Endothelial cell of umbilical vein (primary cell): ENCODE measurements around the gene CPT1A. TPM values are rescaled to one million over a fixed set of nuclear protein-coding genes. Genes with fewer than 3 reads are reported as not detected.

ENCODE experiments used
- BruUV-seq: library from RNA; stranded (reverse); fragments of 400-500 nt; replicated peaks from 2 replicates; lab custom pipeline; 2021; lab: Mats Ljungman, UMichigan
- CTCF ChIA-PET: fragments of 300-600, 350-600 bp; sonication (Branson Sonifier 250); formaldehyde crosslinking; loops from one replicate; lab custom pipeline; 2021; ENCODE audit warnings: antibody characterized with exemption, inconsistent platforms; lab: Charles Lee
- POLR2A ChIA-PET: fragments of 300-600, 350-600 bp; sonication (Branson Sonifier 250); formaldehyde crosslinking; loops from one replicate; lab custom pipeline; 2021; ENCODE audit warnings: antibody characterized with exemption, inconsistent platforms; lab: Charles Lee
- DNase-seq: peaks from one replicate; pipeline ENCODE4 v3.0.0-alpha.2; 2011; ENCODE audit warnings: low read depth, low spot score
- FAIRE-seq: peaks from 2 replicates; lab custom pipeline; 2011; peaks lifted over from hg19 to GRCh38; lab: Jason Lieb, UNC
- H2AFZ ChIP-seq: 2 replicates; pipeline ENCODE4 v1.6.0; 2012; ENCODE audit warnings: low read depth, low read length, control low read depth, inconsistent platforms
- H3K27ac ChIP-seq: 2 replicates; pipeline ENCODE4 v1.5.1; 2011; ENCODE audit warnings: low read depth, mild to moderate bottlenecking, control low read depth, low read length, moderate library complexity; ENCODE audit not compliant: insufficient read depth
- H3K27me3 ChIP-seq, 2 experiments: 2 replicates each; pipeline versions ENCODE4 v1.6.0 to v1.6.1; 2011; ENCODE audit warnings: low read length in 2 of 2, mixed read lengths in 1 of 2; ENCODE audit not compliant: control insufficient read depth in 2 of 2, insufficient read depth in 2 of 2
- H3K36me3 ChIP-seq, 2 experiments: 2 replicates in 1 of 2; 3 replicates in 1 of 2; pipeline ENCODE4 v1.5.1; 2011; ENCODE audit warnings: low read length in 2 of 2, mild to moderate bottlenecking in 1 of 2, moderate library complexity in 1 of 2; ENCODE audit not compliant: control insufficient read depth in 2 of 2, insufficient read depth in 2 of 2; ENCODE audit errors: extremely low read depth in 1 of 2
- H3K4me1 ChIP-seq: 3 replicates; pipeline ENCODE4 v1.5.1; 2011; ENCODE audit warnings: mild to moderate bottlenecking, low read length; ENCODE audit not compliant: control insufficient read depth, insufficient read depth; ENCODE audit errors: extremely low read depth
- H3K4me2 ChIP-seq: 2 replicates; pipeline ENCODE4 v1.6.1; 2011; ENCODE audit warnings: low read length, control low read depth, mixed read lengths; ENCODE audit not compliant: insufficient read depth
- H3K4me3 ChIP-seq, 3 experiments: fragments of 200-600 bp in 1 of 3; sonication (generic), shearing (Covaris generic) in 1 of 3; replicated peaks in 1 of 3; 2 replicates each; pipeline ENCODE4 v1.5.1; 2011 to 2016; ENCODE audit warnings: control low read depth in 3 of 3, low read length in 3 of 3, mild to moderate bottlenecking in 2 of 3, inconsistent platforms in 1 of 3, low read depth in 1 of 3, moderate library complexity in 1 of 3; ENCODE audit not compliant: insufficient read depth in 1 of 3
- H3K79me2 ChIP-seq: 2 replicates; pipeline ENCODE4 v1.6.0; 2012; ENCODE audit warnings: low read length, inconsistent platforms; ENCODE audit not compliant: control insufficient read depth, insufficient read depth
- H3K9ac ChIP-seq: replicated peaks from 2 replicates; pipeline ENCODE3; 2011; ENCODE audit warnings: low read length, control low read depth; ENCODE audit not compliant: insufficient read depth; ENCODE audit errors: extremely low read depth
- H3K9me1 ChIP-seq: replicated peaks from 3 replicates; pipeline ENCODE4 v1.6.0; 2011; ENCODE audit warnings: mild to moderate bottlenecking, low read length; ENCODE audit not compliant: control insufficient read depth, insufficient read depth; ENCODE audit errors: extremely low read depth
- H3K9me3 ChIP-seq: replicated peaks from 2 replicates; pipeline ENCODE4 v1.5.1; 2012; ENCODE audit warnings: low read length, inconsistent platforms; ENCODE audit not compliant: control insufficient read depth, insufficient read depth
- H4K20me1 ChIP-seq: replicated peaks from 2 replicates; pipeline ENCODE3; 2011; ENCODE audit warnings: mild to moderate bottlenecking, low read length; ENCODE audit not compliant: control insufficient read depth, insufficient read depth; ENCODE audit errors: extremely low read depth
- FOS ChIP-seq: IDR thresholded peaks from 2 replicates; pipeline ENCODE4 v1.6.1; 2011; ENCODE audit warnings: mild to moderate bottlenecking, low read length, moderate library complexity, borderline replicate concordance; ENCODE audit not compliant: insufficient read depth
- JUN ChIP-seq: IDR thresholded peaks from 2 replicates; pipeline ENCODE4 v1.6.1; 2011; ENCODE audit warnings: borderline replicate concordance, low read depth; ENCODE audit not compliant: insufficient read length, insufficient read depth
- dilution Hi-C: fragments of 300-500 bp; cut with MboI; formaldehyde crosslinking; loops from one replicate; pipeline ENCODE4 v1.15.0; 2019; ENCODE audit warnings: low sequenced_read_pairs; ENCODE audit not compliant: extremely low pct_ligation_motif_present
- intact Hi-C: fragments of 100-400 bp; cut with micrococcal nuclease; formaldehyde crosslinking; loops from one replicate; pipeline ENCODE4 v1.10.0; 2022
- polyA plus RNA-seq, 4 experiments: library from polyadenylated mRNA; depleted of rRNA in 3 of 4; stranded (reverse) in 3 of 4; unstranded in 1 of 4; fragments of >200 nt; gene quantifications; 2 replicates each; pipeline versions ENCODE4 v1.2.1 to v1.2.3, GENCODE V29; 2011 to 2012; ENCODE audit warnings: missing spikeins in 1 of 4
- total RNA-seq: library from RNA; stranded (reverse); gene quantifications from 2 replicates; pipeline ENCODE4 v1.2.3, GENCODE V29; 2021

The CPT1A gene
- total and polyA plus RNA-seq, 2 donors (not counting 3 experiments of a cell fraction or from before 2014, with no cell fraction given) = 26.3 to 62.1 TPM

- dilution Hi-C loops = no loop called here
- FAIRE-seq = no peak
- no TSS peak for BruUV-seq
Measured at GRCh38 chr11:68710409-68710808, 131.3 kb downstream of the CPT1A start.

GRCh38 chr11:68709062-68709461, 132.7 kb downstream of the CPT1A start:
- intact Hi-C loops (no loop called here), dilution Hi-C loops (no loop called here)
- DNase-seq (no peak), FAIRE-seq (no peak)
- Histone ChIP-seq H2AFZ (no peak overlapping the region), H4K20me1 (no peaks in the 10 kb centered on the region), H3K9ac (no peak overlapping the region), H3K27ac (no peak overlapping the region), H3K9me3 (no peaks in the 10 kb centered on the region), H3K79me2 (no peaks in the 10 kb centered on the region), H3K9me1 (no peaks in the 10 kb centered on the region), H3K4me2 (no peak overlapping the region), H3K36me3 (no peaks in the 10 kb centered on the region), H3K4me1 (no peaks in the 10 kb centered on the region), H3K4me3 (no peak overlapping the region), H3K27me3 (peaks cover 10 to 11% of the 10 kb centered on the region in 2 experiments)
- ChIA-PET POLR2A (no interaction called here), CTCF (no interaction called here)
- no peak for TF ChIP-seq JUN
- TF ChIP-seq FOS = no peak
- no TSS peak for BruUV-seq

More at GRCh38 chr11:68710409-68710808, 131.3 kb downstream of the CPT1A start:
- intact Hi-C loops = no loop called here
- H3K4me1 ChIP-seq = no peaks in the 10 kb centered on the region
- H4K20me1 ChIP-seq = no peaks in the 10 kb centered on the region
- no peaks in the 10 kb centered on the region for H3K9me1 ChIP-seq
- peaks cover 4 to 8% of the 10 kb centered on the region in 2 experiments for H3K27me3 ChIP-seq
- TF ChIP-seq FOS = no peak
- H3K9ac ChIP-seq = no peak overlapping the region
- CTCF ChIA-PET = no interaction called here
- DNase-seq = no peak
- H3K9me3 ChIP-seq = no peaks in the 10 kb centered on the region
- H3K4me3 ChIP-seq = no peak overlapping the region
- no peaks in the 10 kb centered on the region for H3K36me3 ChIP-seq
- POLR2A ChIA-PET = no interaction called here
- H3K4me2 ChIP-seq = no peak overlapping the region
- no peak overlapping the region for H2AFZ ChIP-seq
- no peaks in the 10 kb centered on the region for H3K79me2 ChIP-seq
- no peak overlapping the region for H3K27ac ChIP-seq
